GM12801 (cell line): ENCODE results near the gene RAB31.

Source experiments
- TF ChIP-seq, protein P1 (sequence below): IDR thresholded peaks from one replicate; pipeline ENCODE4 v1.5.1; 2011; ENCODE audit warnings: control low read depth; ENCODE audit not compliant: insufficient read length; ENCODE audit errors: extremely low read depth

RAB31 gene

DNA sequence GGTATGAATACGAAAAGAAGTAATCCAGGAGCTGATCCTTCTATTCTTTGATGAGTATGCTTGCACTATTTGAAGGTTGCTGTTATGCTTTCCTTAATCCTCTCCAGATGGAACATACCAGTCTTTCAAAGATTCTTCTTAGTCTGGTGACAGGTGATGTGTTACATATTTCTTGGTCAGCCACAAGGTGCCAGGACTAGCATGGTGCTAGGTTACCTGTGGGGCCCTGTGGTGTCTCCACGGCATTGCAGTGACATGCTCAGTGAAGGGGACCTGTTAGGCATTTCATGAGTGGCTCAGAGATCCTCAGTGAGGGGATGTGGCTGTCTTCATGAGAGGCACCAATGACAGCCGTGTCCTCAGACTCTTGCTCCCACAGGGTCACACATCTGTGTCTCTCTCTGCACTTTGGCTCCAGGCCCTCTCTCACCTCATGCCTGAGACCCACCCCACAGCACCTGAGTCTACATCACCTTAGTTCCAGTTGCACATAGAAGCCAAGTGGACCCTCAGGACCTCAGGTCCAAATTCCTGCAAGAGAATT is 13.1 kb upstream of the RAB31 start:
- TF ChIP-seq, protein P1, sequence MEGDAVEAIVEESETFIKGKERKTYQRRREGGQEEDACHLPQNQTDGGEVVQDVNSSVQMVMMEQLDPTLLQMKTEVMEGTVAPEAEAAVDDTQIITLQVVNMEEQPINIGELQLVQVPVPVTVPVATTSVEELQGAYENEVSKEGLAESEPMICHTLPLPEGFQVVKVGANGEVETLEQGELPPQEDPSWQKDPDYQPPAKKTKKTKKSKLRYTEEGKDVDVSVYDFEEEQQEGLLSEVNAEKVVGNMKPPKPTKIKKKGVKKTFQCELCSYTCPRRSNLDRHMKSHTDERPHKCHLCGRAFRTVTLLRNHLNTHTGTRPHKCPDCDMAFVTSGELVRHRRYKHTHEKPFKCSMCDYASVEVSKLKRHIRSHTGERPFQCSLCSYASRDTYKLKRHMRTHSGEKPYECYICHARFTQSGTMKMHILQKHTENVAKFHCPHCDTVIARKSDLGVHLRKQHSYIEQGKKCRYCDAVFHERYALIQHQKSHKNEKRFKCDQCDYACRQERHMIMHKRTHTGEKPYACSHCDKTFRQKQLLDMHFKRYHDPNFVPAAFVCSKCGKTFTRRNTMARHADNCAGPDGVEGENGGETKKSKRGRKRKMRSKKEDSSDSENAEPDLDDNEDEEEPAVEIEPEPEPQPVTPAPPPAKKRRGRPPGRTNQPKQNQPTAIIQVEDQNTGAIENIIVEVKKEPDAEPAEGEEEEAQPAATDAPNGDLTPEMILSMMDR, result no peak

- TF ChIP-seq, protein P1, result no peak
Observed at GRCh38 chr18:9695605-9696004, 12.5 kb upstream of the RAB31 start.

- TF ChIP-seq, protein P1, result no peak
Observed at GRCh38 chr18:9696112-9696511, 12.0 kb upstream of the RAB31 start.

DNA sequence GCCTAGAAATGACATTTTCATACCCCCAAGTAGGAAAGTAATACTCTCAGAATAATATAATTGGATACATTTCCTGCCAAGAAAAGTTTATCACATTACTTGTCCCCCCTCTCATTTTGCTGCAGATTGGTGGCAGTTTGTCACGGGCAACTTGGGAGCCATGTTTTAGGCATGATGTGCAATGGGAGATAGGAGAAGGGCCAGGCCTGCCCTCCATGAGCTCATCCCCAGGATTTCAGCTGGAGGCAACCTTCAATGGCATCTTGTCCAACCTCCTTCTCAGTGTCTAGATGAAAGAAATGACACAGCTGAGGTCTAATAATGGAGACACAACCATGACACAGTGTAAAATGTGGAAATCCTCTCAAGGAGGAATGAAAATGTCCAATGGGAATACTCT is 11.4 kb upstream of the RAB31 start:
- TF ChIP-seq, protein P1, result no peak

- TF ChIP-seq, protein P1, result no peak
Observed at GRCh38 chr18:9697121-9697520, 11.0 kb upstream of the RAB31 start.

DNA sequence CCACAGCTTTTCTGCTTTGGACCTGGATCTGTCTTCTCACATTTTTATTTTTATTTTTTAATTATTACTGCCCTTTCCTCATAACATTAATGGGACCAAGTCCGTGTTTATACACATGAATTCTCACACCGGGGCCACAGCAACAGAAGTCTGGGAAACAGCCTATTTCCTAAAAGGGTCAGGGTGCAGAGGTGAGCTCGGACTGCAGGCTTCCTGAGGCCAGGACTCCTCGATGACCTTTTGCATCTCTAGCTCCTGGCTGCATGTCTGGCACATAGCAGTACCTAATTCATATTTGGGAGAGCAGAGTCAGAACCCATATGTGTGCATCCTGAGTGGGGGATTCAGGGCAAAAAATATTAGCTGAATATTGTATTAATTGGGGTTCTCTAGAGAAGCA is 9.6 kb upstream of the RAB31 start:
- TF ChIP-seq, protein P1, result no peak

DNA sequence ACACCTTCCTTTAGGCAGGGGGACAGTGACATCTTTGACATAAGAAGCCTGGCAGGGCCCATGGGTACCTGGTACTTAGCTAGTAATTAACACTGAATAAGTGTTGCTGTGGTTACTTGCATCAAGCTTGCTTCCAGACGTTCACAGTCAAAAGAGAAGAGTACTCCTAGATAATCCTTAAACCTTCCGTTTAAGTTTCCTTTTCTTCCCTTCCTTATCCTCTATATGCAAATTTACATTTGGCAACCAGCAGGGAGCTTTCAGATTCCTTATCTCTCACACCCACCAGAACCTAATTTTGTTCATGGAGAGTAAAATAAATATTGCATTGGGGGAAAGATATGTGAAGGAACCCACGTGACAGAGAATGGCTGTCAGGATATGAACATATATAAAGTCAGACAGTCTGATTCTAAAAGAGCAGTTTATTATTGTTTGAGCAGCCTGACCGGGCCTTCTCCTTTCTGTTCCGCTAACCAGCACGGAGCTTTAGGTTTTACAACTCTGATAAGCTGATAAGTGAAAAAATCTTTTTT is 7.8 kb upstream of the RAB31 start:
- TF ChIP-seq, protein P1, result no peak
